IMR-90 (cell line): ENCODE results near the gene EFCAB8. TPM values are rescaled to one million over a fixed set of nuclear protein-coding genes. Genes with fewer than 3 reads are reported as not detected.

Source experiments
- ATAC-seq: fragments of 200-7000 bp; cut with Tn5 transposase; 2 replicates; pipeline ENCODE4 v1.9.1; 2020; ENCODE audit warnings: low read depth, mild to moderate bottlenecking, moderate library complexity
- BruUV-seq: library from RNA; stranded (reverse); fragments of 400-500 nt; replicated peaks from 2 replicates; lab custom pipeline; 2021; lab: Mats Ljungman, UMichigan
- CTCF ChIA-PET: fragments of 300-600 bp; formaldehyde crosslinking; extraction: SDS; loops from one replicate; lab custom pipeline; 2021; ENCODE audit warnings: antibody characterized with exemption; lab: Yijun Ruan, JAX
- POLR2A ChIA-PET: fragments of 300-600 bp; sonication (Branson Sonifier 250); formaldehyde crosslinking; loops from one replicate; lab custom pipeline; 2022; ENCODE audit warnings: antibody characterized with exemption; ENCODE audit not compliant: unreplicated experiment; lab: Charles Lee
- DNase-seq: peaks from one replicate; pipeline ENCODE4 v3.0.0; 2013
- H2AFZ ChIP-seq: replicated peaks from 2 replicates; pipeline ENCODE3; 2013; ENCODE audit warnings: low read length, mild to moderate bottlenecking; ENCODE audit not compliant: poor library complexity
- H2AK5ac ChIP-seq: 2 replicates; pipeline ENCODE4 v1.6.1; 2013; ENCODE audit warnings: low read depth, low read length, inconsistent platforms
- H2AK9ac ChIP-seq: replicated peaks from 2 replicates; pipeline ENCODE3; 2013; ENCODE audit warnings: mild to moderate bottlenecking, low read depth, low read length, moderate library complexity; ENCODE audit not compliant: poor library complexity
- H2BK120ac ChIP-seq: 2 replicates; pipeline ENCODE4 v1.6.1; 2013; ENCODE audit warnings: low read depth, low read length, inconsistent platforms
- H2BK15ac ChIP-seq: 3 replicates; pipeline ENCODE4 v1.6.1; 2013; ENCODE audit warnings: low read depth, low read length, inconsistent platforms
- H2BK20ac ChIP-seq: 2 replicates; pipeline ENCODE4 v1.6.1; 2013; ENCODE audit warnings: low read depth, mild to moderate bottlenecking, inconsistent platforms, low read length, moderate library complexity
- H2BK5ac ChIP-seq: 2 replicates; pipeline ENCODE4 v1.6.1; 2013; ENCODE audit warnings: mild to moderate bottlenecking, low read depth, low read length, inconsistent platforms; ENCODE audit not compliant: poor library complexity, severe bottlenecking
- H3K14ac ChIP-seq: replicated peaks from 2 replicates; pipeline ENCODE4 v1.6.1; 2013; ENCODE audit warnings: low read depth, low read length, inconsistent platforms
- H3K18ac ChIP-seq: 2 replicates; pipeline ENCODE4 v1.6.1; 2013; ENCODE audit warnings: low read depth, low read length, control low read depth
- H3K23ac ChIP-seq: 2 replicates; pipeline ENCODE4 v1.6.1; 2013; ENCODE audit warnings: low read depth, low read length, inconsistent platforms
- H3K27ac ChIP-seq: 2 replicates; pipeline ENCODE4 v1.5.1; 2013; ENCODE audit warnings: mild to moderate bottlenecking, control low read depth, low read length; ENCODE audit not compliant: insufficient read depth
- H3K27me3 ChIP-seq: 2 replicates; pipeline ENCODE4 v1.6.1; 2013; ENCODE audit warnings: low read length; ENCODE audit not compliant: control insufficient read depth, insufficient read depth
- H3K36me3 ChIP-seq: 2 replicates; pipeline ENCODE4 v1.6.1; 2013; ENCODE audit warnings: low read length, mixed read lengths; ENCODE audit not compliant: control insufficient read depth, insufficient read depth
- H3K4ac ChIP-seq: 2 replicates; pipeline ENCODE4 v1.6.1; 2013; ENCODE audit warnings: low read depth, low read length, inconsistent platforms
- H3K4me1 ChIP-seq: 2 replicates; pipeline ENCODE4 v1.6.1; 2013; ENCODE audit warnings: low read length, mixed read lengths; ENCODE audit not compliant: control insufficient read depth, insufficient read depth
- H3K4me2 ChIP-seq: 2 replicates; pipeline ENCODE4 v1.6.1; 2013; ENCODE audit warnings: low read depth, mild to moderate bottlenecking, control low read depth, low read length, moderate library complexity
- H3K4me3 ChIP-seq: 2 replicates; pipeline ENCODE4 v1.5.1; 2013; ENCODE audit warnings: low read depth, mild to moderate bottlenecking, control low read depth, low read length, moderate library complexity; ENCODE audit not compliant: insufficient read depth
- H3K56ac ChIP-seq: 2 replicates; pipeline ENCODE4 v1.6.1; 2013; ENCODE audit warnings: low read length, inconsistent platforms; ENCODE audit not compliant: insufficient read depth; ENCODE audit errors: extremely low read depth
- H3K79me1 ChIP-seq, 2 experiments: 2 replicates each; pipeline ENCODE4 v1.6.1; 2013; ENCODE audit warnings: low read length in 2 of 2, inconsistent platforms in 1 of 2, low read depth in 1 of 2
- H3K9ac ChIP-seq: 2 replicates; pipeline ENCODE4 v1.6.1; 2013; ENCODE audit warnings: low read depth, low read length, control low read depth
- H3K9me1 ChIP-seq: 2 replicates; pipeline ENCODE4 v1.6.1; 2013; ENCODE audit warnings: low read length, inconsistent platforms; ENCODE audit not compliant: insufficient read depth
- H3K9me3 ChIP-seq: 2 replicates; pipeline ENCODE4 v1.6.1; 2013; ENCODE audit warnings: low read length; ENCODE audit not compliant: control insufficient read depth, insufficient read depth
- H4K20me1 ChIP-seq: 2 replicates; pipeline ENCODE4 v1.6.1; 2013; ENCODE audit warnings: low read length, inconsistent platforms; ENCODE audit not compliant: insufficient read depth
- H4K5ac ChIP-seq: 2 replicates; pipeline ENCODE4 v1.6.1; 2013; ENCODE audit warnings: mild to moderate bottlenecking, low read depth, low read length, control low read depth
- H4K8ac ChIP-seq, 2 experiments: 2 replicates each; pipeline ENCODE4 v1.6.1; 2013; ENCODE audit warnings: low read depth in 2 of 2, low read length in 2 of 2, control low read depth in 1 of 2, inconsistent platforms in 1 of 2
- H4K91ac ChIP-seq: 2 replicates; pipeline ENCODE4 v1.6.1; 2013; ENCODE audit warnings: low read depth, low read length, inconsistent platforms; ENCODE audit not compliant: insufficient read depth
- BHLHE40 ChIP-seq: fragments of 150-350 bp; IDR thresholded peaks from 2 replicates; pipeline ENCODE4 v1.6.1; 2016; ENCODE audit warnings: mild to moderate bottlenecking, low read depth, low read length
- CHD1 ChIP-seq: IDR thresholded peaks from 2 replicates; pipeline ENCODE4 v1.6.1; 2012; ENCODE audit warnings: low read depth, low read length, improper control_type of control experiment
- FOS ChIP-seq: fragments of 150-350 bp; IDR thresholded peaks from 2 replicates; pipeline ENCODE4 v1.6.1; 2016; ENCODE audit warnings: low read depth, low read length
- MAFK ChIP-seq: IDR thresholded peaks from 2 replicates; pipeline ENCODE4 v1.6.1; 2012; ENCODE audit warnings: low read depth, low read length, improper control_type of control experiment
- MAZ ChIP-seq: IDR thresholded peaks from 2 replicates; pipeline ENCODE4 v1.6.1; 2012; ENCODE audit warnings: low read depth, mild to moderate bottlenecking, low read length, improper control_type of control experiment, moderate library complexity, borderline replicate concordance
- MXI1 ChIP-seq: IDR thresholded peaks from 2 replicates; pipeline ENCODE4 v1.6.1; 2012; ENCODE audit warnings: low read depth, mild to moderate bottlenecking, low read length, moderate library complexity, borderline replicate concordance
- POLR2A ChIP-seq: IDR thresholded peaks from 2 replicates; pipeline ENCODE4 v1.6.1; 2012; ENCODE audit warnings: mild to moderate bottlenecking, low read depth, low read length
- RAD21 ChIP-seq: IDR thresholded peaks from 2 replicates; pipeline ENCODE4 v1.6.1; 2012; ENCODE audit warnings: low read length, improper control_type of control experiment
- RFX5 ChIP-seq: IDR thresholded peaks from 2 replicates; pipeline ENCODE4 v1.8.0; 2012; ENCODE audit warnings: low read depth, mild to moderate bottlenecking, low read length, moderate library complexity
- SMC3 ChIP-seq: fragments of 150-350 bp; IDR thresholded peaks from 2 replicates; pipeline ENCODE4 v1.6.1; 2016; ENCODE audit warnings: low read depth, mild to moderate bottlenecking, antibody characterized with exemption, low read length, moderate library complexity
- WGBS, 2 experiments: methylation state at CpG; one replicate each; pipeline versions ENCODE4 v1.1.5 to v1.1.7; 2013; ENCODE audit warnings: missing lambda C conversion rate in 2 of 2; ENCODE audit not compliant: insufficient read length in 1 of 2; ENCODE audit errors: extremely low coverage in 2 of 2; 5-methylcytosine and 5-hydroxymethylcytosine counted together
- dilution Hi-C: fragments of 300-500 bp; cut with HindIII; formaldehyde crosslinking; loops from one replicate; pipeline ENCODE4 v1.14.3; 2018; ENCODE audit warnings: low sequenced_read_pairs; ENCODE audit not compliant: unreplicated experiment
- in situ Hi-C: fragments of 300-500 bp; cut with MboI; formaldehyde crosslinking; loops from 3 replicates; pipeline ENCODE4 v1.14.3; 2019; ENCODE audit warnings: low sequenced_read_pairs, inconsistent platforms, mixed read lengths
- intact Hi-C: fragments of 100-400 bp; cut with micrococcal nuclease; formaldehyde crosslinking; loops from 2 replicates; pipeline ENCODE4 v1.10.0; 2022
- polyA plus RNA-seq, 3 experiments: library from polyadenylated mRNA; depleted of rRNA; stranded (reverse); fragments of >200 nt; gene quantifications; 2 replicates each; pipeline ENCODE4 v1.2.3, GENCODE V29; 2012; ENCODE audit warnings: low replicate concordance in 1 of 3
- total RNA-seq: library from RNA; depleted of rRNA; stranded (reverse); fragments of >200 nt; gene quantifications from 2 replicates; pipeline ENCODE4 v1.2.3, GENCODE V29; 2012
- TF ChIP-seq, protein P1 (sequence below): fragments of 150-350 bp; IDR thresholded peaks from 2 replicates; pipeline ENCODE4 v1.6.1; 2016; ENCODE audit warnings: low read depth, mild to moderate bottlenecking, low read length, moderate library complexity, borderline replicate concordance
- TF ChIP-seq, protein P2 (sequence below): fragments of 150-350 bp; IDR thresholded peaks from 2 replicates; pipeline ENCODE4 v1.6.1; 2017; ENCODE audit warnings: mild to moderate bottlenecking, antibody characterized with exemption, low read length, low read depth
- TF ChIP-seq, protein P3 (sequence below): conservative IDR thresholded peaks from 2 replicates; pipeline ENCODE4 v1.5.1; 2012; ENCODE audit warnings: mild to moderate bottlenecking, low read depth, low read length, improper control_type of control experiment

EFCAB8 gene
- total and polyA plus RNA-seq, 2 of the 4 experiments (the other 2 are of a cell fraction): not detected

DNA sequence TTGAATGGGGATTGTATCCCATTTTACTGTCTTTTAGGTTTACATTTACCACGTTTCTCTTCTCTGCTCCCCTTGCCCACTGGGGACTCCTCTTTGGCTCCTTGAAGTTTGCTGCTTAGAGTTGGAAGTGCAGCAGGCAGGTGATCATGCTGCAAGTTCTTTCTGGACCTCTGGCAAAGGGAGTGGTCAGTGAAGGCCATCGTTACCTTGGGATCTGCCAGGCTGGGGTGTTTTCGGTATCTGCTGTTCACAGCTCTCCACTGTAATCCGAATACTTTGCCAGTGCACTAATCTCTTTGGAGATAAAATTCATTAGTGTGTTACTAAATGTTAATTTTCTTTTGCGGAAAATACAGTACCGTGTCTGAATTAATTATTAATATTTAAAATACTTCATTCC lies 9.1 kb upstream of the EFCAB8 start:
- DNase-seq (no peak), ATAC-seq (no peak)
- Histone ChIP-seq H2BK20ac (no peak overlapping the region), H3K27me3 (no peaks in the 10 kb centered on the region), H3K4ac (no peak overlapping the region), H3K14ac (no peak overlapping the region), H4K8ac (no peak overlapping the region), H2AFZ (no peak overlapping the region), H3K9ac (no peak overlapping the region), H4K5ac (no peak overlapping the region), H4K20me1 (peaks cover 20% of the 10 kb centered on the region), H2BK5ac (no peak overlapping the region), H3K79me1 (peaks cover 33 to 70% of the 10 kb centered on the region in 2 experiments), H4K91ac (no peak overlapping the region), H2AK5ac (no peak overlapping the region), H3K4me2 (no peak overlapping the region), H3K9me1 (peaks cover 8% of the 10 kb centered on the region; the same call in 1 of the 2 replicates), H2AK9ac (no peak overlapping the region), H3K9me3 (no peaks in the 10 kb centered on the region), H2BK120ac (no peak overlapping the region), H3K23ac (no peak overlapping the region), H3K4me1 (peaks cover 3% of the 10 kb centered on the region; the same call in 1 of the 2 replicates), H3K4me3 (no peak overlapping the region), H3K36me3 (peaks cover 34% of the 10 kb centered on the region), H3K27ac (no peak overlapping the region), H3K56ac (no peak overlapping the region), H3K18ac (no peak overlapping the region), H2BK15ac (no peak overlapping the region)
- no TSS peak for BruUV-seq
- ChIA-PET CTCF (no interaction called here), POLR2A (no interaction called here)
- WGBS, 2 experiments: no CpG with 5 or more reads among the region's 6 CpGs
- intact Hi-C loops (no loop called here), dilution Hi-C loops (no loop called here), in situ Hi-C loops (no loop called here)
- TF ChIP-seq POLR2A (no peak), RFX5 (no peak), BHLHE40 (no peak), RAD21 (no peak), MAFK (no peak), FOS (no peak), CHD1 (no peak), MXI1 (no peak), SMC3 (no peak), MAZ (no peak)
- TF ChIP-seq, protein P1, sequence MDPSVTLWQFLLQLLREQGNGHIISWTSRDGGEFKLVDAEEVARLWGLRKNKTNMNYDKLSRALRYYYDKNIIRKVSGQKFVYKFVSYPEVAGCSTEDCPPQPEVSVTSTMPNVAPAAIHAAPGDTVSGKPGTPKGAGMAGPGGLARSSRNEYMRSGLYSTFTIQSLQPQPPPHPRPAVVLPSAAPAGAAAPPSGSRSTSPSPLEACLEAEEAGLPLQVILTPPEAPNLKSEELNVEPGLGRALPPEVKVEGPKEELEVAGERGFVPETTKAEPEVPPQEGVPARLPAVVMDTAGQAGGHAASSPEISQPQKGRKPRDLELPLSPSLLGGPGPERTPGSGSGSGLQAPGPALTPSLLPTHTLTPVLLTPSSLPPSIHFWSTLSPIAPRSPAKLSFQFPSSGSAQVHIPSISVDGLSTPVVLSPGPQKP: no peak
- TF ChIP-seq, protein P2, sequence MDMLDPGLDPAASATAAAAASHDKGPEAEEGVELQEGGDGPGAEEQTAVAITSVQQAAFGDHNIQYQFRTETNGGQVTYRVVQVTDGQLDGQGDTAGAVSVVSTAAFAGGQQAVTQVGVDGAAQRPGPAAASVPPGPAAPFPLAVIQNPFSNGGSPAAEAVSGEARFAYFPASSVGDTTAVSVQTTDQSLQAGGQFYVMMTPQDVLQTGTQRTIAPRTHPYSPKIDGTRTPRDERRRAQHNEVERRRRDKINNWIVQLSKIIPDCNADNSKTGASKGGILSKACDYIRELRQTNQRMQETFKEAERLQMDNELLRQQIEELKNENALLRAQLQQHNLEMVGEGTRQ: no peak
- TF ChIP-seq, protein P3, sequence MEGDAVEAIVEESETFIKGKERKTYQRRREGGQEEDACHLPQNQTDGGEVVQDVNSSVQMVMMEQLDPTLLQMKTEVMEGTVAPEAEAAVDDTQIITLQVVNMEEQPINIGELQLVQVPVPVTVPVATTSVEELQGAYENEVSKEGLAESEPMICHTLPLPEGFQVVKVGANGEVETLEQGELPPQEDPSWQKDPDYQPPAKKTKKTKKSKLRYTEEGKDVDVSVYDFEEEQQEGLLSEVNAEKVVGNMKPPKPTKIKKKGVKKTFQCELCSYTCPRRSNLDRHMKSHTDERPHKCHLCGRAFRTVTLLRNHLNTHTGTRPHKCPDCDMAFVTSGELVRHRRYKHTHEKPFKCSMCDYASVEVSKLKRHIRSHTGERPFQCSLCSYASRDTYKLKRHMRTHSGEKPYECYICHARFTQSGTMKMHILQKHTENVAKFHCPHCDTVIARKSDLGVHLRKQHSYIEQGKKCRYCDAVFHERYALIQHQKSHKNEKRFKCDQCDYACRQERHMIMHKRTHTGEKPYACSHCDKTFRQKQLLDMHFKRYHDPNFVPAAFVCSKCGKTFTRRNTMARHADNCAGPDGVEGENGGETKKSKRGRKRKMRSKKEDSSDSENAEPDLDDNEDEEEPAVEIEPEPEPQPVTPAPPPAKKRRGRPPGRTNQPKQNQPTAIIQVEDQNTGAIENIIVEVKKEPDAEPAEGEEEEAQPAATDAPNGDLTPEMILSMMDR: no peak
